Suprapubic skin (tissue), 4 donors: ENCODE data around the gene SQSTM1. TPM values are rescaled to one million over a fixed set of nuclear protein-coding genes. Genes with fewer than 3 reads are reported as not detected.

Source experiments
- DNase-seq, 2 donors: peaks; one replicate each; pipeline ENCODE4 v3.0.0-alpha.2; 2019; ENCODE audit warnings: low spot score in 2 of 2
- H3K27ac ChIP-seq: fragments of 200-600 bp; sonication (generic); one replicate; pipeline ENCODE4 v1.5.1; 2019
- H3K27me3 ChIP-seq: fragments of 200-600 bp; sonication (generic); one replicate; pipeline ENCODE4 v1.5.1; 2019
- H3K36me3 ChIP-seq: fragments of 200-600 bp; sonication (generic); one replicate; pipeline ENCODE4 v1.5.1; 2019
- H3K4me1 ChIP-seq: fragments of 200-600 bp; sonication (generic); one replicate; pipeline ENCODE4 v1.5.1; 2019
- H3K4me3 ChIP-seq: fragments of 200-600 bp; sonication (generic); one replicate; pipeline ENCODE4 v1.5.1; 2019; ENCODE audit warnings: mild to moderate bottlenecking
- H3K9me3 ChIP-seq: fragments of 200-600 bp; sonication (generic); one replicate; pipeline ENCODE4 v1.5.1; 2019
- EP300 ChIP-seq: sonication (generic); formaldehyde crosslinking; IDR thresholded peaks from one replicate; pipeline ENCODE4 v1.6.1; 2017; ENCODE audit warnings: antibody characterized with exemption
- POLR2A ChIP-seq, 2 donors: fragments of 450-650 bp; IDR thresholded peaks; one replicate each; pipeline ENCODE4 v1.6.1; 2017; ENCODE audit warnings: antibody characterized with exemption in 2 of 2, mild to moderate bottlenecking in 2 of 2, moderate library complexity in 2 of 2
- POLR2AphosphoS5 ChIP-seq, 3 donors: sonication (generic); formaldehyde crosslinking; IDR thresholded peaks; one replicate each; pipeline ENCODE4 v1.6.1; 2017; ENCODE audit warnings: antibody characterized with exemption in 3 of 3
- WGBS: methylation state at CpG from one replicate; pipeline ENCODE4 v1.1.5; 2018; 5-methylcytosine and 5-hydroxymethylcytosine counted together
- total RNA-seq, 4 donors: library from RNA; depleted of rRNA; stranded (reverse); fragments of >200 nt; gene quantifications; one replicate each; pipeline ENCODE4 v1.1.0, GENCODE V29; 2016
- TF ChIP-seq, protein P1 (sequence below), 2 donors: fragments of 200-600 bp in 1 of 2; fragments of 450-650 bp in 1 of 2; sonication (generic) in 1 of 2; IDR thresholded peaks; one replicate each; pipeline ENCODE4 v1.5.1; 2016 to 2019; ENCODE audit warnings: antibody characterized with exemption in 2 of 2, mild to moderate bottlenecking in 1 of 2, moderate library complexity in 1 of 2

Gene SQSTM1
- total RNA-seq, 4 donors from 2014 or later, result 183 to 282 (median 265) TPM

DNA sequence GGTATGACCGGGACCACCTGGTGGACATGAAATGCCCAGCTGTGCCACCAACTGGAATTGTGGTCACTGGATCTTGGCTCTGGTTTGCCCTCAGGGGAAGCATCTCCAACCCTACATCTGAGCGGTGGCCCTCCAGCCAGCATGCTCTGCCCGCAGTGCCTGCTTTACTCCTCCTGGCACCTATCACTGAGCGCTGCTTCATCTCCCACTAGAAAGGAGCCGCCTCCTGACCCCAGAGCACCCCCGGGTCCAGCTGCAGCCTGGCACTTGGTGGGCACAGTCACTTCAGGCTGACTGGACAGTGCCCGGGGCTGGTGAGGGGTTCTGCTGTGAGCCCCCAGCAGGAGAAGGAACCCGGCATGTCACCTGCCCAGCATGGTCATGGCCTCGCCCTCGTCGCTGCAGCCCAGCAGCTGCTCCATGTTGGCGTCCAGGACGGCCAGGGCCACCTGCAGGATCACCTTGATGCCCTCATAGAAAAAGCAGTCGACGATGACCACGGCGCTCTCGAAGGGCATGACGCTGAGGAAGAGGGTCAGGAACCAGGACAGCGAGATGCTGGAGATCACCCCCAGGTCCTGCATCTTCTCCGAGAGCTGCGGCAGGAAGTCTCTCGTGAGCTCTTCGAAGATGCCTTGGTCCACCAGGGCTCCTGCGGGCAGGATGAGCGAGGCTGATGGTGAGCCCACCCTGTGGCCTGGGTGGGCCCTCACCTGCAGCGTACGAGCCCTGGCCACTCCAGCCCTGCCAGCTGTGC is 54.0 kb downstream of the SQSTM1 start:
- no peak for DNase-seq
- H3K4me1 ChIP-seq, result no peaks in the 10 kb centered on the region
- WGBS, result 97% methylated on average over 28 of the region's 28 CpGs
- H3K4me3 ChIP-seq, result no peak overlapping the region
- no peaks in the 10 kb centered on the region for H3K9me3 ChIP-seq
- TF ChIP-seq POLR2A (IDR thresholded peaks at IDR 0.05) (no peak), EP300 (no peak)
- TF ChIP-seq, protein P1, sequence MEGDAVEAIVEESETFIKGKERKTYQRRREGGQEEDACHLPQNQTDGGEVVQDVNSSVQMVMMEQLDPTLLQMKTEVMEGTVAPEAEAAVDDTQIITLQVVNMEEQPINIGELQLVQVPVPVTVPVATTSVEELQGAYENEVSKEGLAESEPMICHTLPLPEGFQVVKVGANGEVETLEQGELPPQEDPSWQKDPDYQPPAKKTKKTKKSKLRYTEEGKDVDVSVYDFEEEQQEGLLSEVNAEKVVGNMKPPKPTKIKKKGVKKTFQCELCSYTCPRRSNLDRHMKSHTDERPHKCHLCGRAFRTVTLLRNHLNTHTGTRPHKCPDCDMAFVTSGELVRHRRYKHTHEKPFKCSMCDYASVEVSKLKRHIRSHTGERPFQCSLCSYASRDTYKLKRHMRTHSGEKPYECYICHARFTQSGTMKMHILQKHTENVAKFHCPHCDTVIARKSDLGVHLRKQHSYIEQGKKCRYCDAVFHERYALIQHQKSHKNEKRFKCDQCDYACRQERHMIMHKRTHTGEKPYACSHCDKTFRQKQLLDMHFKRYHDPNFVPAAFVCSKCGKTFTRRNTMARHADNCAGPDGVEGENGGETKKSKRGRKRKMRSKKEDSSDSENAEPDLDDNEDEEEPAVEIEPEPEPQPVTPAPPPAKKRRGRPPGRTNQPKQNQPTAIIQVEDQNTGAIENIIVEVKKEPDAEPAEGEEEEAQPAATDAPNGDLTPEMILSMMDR (IDR thresholded peaks at IDR 0.05), result no peak
- no peak overlapping the region for H3K27ac ChIP-seq
- H3K27me3 ChIP-seq, result no peaks in the 10 kb centered on the region
- peaks cover 88% of the 10 kb centered on the region for H3K36me3 ChIP-seq

DNA sequence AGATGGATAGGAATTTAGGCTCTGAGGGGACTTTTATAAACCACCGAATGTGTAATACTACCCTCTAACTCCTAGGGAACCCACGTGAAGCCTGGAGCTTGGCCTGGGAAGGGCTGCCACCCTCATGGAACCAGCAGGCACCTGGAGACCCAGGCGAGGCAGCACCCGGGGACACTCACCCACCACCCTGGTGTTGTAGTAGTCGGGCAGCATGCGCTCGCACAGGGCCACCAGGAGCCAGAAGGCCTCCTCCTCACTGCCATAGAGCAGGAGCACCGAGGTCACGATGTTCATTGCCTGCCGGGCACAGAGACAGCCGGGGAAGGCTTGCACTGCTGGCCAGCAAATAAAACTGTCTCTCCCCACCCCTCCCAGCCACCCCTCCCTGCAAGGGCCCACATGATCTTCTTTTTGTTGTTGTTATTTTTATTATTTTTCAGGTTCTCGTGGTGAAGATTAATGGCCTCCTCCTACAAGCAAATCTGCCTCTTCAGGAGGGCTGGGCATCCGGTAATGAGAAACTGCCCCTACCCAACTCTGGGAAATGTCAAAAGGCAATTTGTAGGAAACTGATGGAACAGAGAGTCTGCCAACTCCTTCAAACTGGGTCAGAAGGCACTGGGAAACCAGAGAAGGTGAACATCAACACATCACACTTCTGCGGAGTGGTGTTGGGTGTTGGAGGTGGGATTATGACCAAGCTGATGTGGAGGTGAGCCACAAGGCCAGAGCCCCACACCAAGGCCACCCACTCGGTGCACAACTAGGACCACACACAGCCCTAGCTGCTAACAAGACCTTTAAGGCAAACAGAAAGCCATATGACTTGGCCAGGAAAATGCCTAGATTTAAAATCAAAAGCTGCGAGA is 55.3 kb downstream of the SQSTM1 start:
- TF ChIP-seq POLR2A (IDR thresholded peaks at IDR 0.05) (no peak), POLR2AphosphoS5 (IDR thresholded peaks at IDR 0.05) (no peak), EP300 (no peak)
- TF ChIP-seq, protein P1 (IDR thresholded peaks at IDR 0.05), result no peak
- no peak overlapping the region for H3K27ac ChIP-seq
- no peaks in the 10 kb centered on the region for H3K9me3 ChIP-seq
- no peaks in the 10 kb centered on the region for H3K4me1 ChIP-seq
- H3K4me3 ChIP-seq, result no peak overlapping the region
- WGBS, result 92% methylated on average over 13 of the region's 16 CpGs
- peaks cover 88% of the 10 kb centered on the region for H3K36me3 ChIP-seq
- no peak for DNase-seq
- no peaks in the 10 kb centered on the region for H3K27me3 ChIP-seq

DNA sequence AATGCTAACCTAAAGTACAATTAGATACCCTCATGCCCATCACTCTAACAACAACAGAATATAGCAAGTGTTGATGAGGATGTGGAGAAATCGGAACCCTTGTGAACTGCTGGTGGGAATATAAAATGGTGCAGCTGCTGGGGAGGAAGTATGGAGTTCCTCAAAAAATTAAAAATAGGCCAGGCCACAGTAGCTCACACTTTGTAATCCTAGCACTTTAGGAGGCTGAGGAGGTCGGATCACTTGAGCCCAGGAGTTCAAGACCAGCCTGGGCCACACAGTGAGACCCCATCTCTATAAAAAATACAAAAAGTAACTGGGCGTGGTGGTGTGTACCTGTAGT is 55.9 kb downstream of the SQSTM1 start:
- Histone ChIP-seq H3K4me1 (no peaks in the 10 kb centered on the region), H3K4me3 (no peak overlapping the region), H3K27me3 (no peaks in the 10 kb centered on the region), H3K27ac (no peak overlapping the region), H3K9me3 (no peaks in the 10 kb centered on the region), H3K36me3 (peaks cover 84% of the 10 kb centered on the region)
- no peak for DNase-seq
- WGBS, result 96% methylated on average over 3 of the region's 3 CpGs
- TF ChIP-seq EP300 (no peak), POLR2A (IDR thresholded peaks at IDR 0.05) (no peak), POLR2AphosphoS5 (IDR thresholded peaks at IDR 0.05) (no peak)
- TF ChIP-seq, protein P1 (IDR thresholded peaks at IDR 0.05), result no peak

DNA sequence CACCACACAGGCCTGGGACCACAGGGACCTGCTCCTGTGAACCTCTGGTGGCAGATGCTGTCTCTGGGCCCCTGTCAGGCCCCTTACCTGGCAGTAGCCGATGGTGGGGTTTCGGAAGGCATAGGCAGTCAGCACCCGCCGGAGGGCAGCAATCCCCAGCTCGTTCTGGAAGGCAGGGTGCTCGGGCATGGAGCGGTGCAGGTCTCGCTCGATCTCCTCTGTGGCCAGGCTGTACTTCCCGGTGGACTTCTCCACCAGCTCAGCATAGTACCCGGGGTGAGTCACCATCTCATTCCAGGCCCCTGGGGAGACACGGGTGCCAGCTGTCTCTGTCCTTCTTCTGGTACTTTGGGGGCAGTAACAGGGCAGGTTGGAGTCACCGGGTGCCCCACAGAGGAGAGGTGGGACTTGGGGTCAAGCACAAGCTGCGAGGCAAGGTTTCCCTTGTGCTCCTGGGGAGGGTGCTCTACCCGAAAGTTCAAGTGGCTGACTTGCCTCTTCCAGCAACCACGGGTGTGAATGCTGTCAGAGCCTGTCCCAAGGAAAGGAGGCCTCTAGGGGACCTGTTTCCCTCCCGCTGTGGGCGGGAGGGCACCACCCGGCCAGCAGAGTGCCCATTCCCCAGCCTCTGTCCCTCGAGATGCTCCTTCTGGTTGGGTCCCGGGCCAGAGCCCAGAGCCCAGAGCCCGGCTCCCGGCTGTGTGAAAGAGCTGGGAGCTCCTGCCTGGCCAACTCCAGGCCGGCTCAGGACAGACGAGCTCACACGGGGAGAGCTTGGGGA is 57.7 kb downstream of the SQSTM1 start:
- TF ChIP-seq EP300 (no peak), POLR2A (IDR thresholded peaks at IDR 0.05) (no peak), POLR2AphosphoS5 (IDR thresholded peaks at IDR 0.05) (no peak)
- TF ChIP-seq, protein P1 (IDR thresholded peaks at IDR 0.05), result no peak
- Histone ChIP-seq H3K27me3 (no peaks in the 10 kb centered on the region), H3K36me3 (peaks cover 70% of the 10 kb centered on the region), H3K27ac (no peak overlapping the region), H3K9me3 (no peaks in the 10 kb centered on the region), H3K4me3 (no peak overlapping the region), H3K4me1 (no peaks in the 10 kb centered on the region)
- DNase-seq, result no peak
- WGBS, result 81% methylated on average over 9 of the region's 26 CpGs
